GM19025 (cell line): ENCODE results near the gene ODAD2.
"Not testable (repeated sequence)": the region's sequence is repeated elsewhere in the genome, so short reads cannot be mapped to it uniquely, and the experiment has no call there.

Experiments
- ATAC-seq: cut with Tn5 transposase; IDR thresholded peaks from one replicate; pipeline ENCODE4 v1.9.1; 2021; ENCODE audit warnings: mild to moderate bottlenecking, low read depth, moderate library complexity; ENCODE audit not compliant: unreplicated experiment

Gene ODAD2

DNA sequence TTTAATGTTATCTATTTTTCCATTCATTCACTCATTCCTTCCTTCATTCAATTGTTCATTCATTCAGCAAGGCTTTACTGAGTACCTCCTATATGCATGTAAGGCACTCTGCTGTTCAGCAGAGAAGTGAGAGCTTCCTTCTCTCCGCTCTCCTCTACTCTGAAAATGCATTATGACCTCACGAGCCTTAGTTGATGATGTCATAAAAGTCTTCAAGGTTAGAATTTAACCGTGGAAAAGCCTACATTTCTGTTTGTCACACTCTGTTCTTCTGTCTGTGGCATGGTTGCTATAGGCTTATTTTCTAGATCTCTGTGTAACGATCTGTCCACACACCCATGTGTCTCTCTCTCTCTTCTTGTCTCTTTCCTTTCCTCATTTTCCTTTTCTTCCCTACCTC lies 17.1 kb downstream of the ODAD2 start:
- ATAC-seq: no peak

DNA sequence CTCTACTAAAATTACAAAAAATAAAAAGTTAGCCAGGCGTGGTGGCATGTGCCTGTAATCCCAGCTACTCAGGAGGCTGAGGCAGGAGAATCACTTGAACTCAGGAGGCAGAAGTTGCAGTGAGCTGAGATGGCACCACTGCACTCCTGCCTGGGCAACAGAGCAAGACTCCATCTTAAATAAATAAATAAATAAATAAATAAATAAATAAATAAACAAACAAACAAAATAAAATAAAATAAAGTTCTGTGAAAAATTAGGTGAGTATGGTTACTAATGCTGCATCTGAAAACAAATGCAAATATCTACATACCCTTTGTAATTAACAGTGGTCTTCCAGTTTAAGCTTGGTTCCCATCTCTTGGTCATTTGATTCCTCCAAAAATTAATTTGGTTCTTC lies 28.1 kb downstream of the ODAD2 start:
- ATAC-seq: not testable (repeated sequence)

DNA sequence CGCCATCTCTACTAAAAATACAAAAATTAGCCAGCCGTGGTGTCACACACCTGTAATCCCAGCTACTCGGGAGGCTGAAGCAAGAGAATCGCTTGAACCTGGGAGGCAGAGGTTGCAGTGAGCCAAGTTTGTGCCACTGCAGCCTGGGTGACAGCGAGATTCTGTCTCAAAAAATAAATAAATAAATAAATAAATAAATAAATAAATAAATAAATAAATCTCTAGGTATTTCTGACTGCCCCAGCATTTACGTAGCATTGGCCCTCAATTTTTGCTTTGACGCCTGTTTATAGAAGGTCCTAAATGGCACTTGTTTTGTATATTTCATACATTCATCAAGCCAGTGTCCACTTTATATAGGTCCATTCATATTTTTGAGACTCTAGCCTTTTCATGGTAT lies 28.9 kb downstream of the ODAD2 start:
- ATAC-seq: not testable (repeated sequence)

DNA sequence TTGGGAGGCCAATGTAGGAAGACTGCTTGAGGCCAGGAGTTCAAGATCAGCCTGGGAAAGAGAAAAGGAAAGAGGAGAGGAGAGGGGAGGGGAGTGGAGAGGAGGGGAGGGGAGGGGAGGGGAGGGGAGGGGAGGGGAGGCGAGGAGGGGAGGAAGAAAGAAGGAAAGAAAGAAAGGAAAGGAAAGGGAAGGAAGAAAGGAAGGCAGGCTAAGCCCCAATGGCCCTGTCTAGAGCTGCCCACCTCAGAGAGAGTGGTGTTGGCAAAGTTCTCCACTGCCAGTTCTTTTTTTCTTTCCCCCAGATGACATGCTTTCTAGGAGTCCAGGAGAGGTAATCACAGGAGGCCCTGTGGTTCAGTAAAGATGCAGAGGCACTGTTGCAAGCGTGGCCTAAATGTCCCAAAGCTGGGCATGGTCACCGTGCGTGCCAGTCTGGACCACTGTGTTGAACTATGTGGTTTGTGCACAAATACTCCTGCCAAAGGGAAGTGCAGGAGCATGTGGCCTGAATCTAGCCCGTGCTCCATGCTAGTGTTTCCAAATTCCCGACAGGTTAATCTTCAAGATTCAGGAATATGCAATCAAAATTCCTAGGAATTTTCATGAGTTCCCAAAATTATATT lies 39.7 kb downstream of the ODAD2 start:
- ATAC-seq: no peak

DNA sequence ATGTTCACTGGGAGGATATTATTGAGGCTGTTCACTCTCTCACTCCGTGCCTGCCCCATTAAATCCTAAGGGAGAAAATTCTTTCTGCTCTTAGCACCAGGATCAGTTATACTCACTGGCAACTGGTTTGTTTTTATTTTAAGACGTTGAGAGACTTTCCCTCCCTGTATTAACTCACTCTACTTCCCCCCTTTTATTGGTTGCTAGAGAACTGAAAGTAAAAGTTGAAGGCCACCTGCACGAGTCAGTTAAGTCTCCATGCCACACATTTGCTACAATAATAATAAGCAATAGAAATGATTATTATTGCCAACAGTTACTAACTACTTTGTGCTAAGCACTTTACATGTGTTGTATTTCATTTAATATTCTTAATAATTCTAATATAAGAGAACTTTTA lies 40.5 kb downstream of the ODAD2 start:
- not testable (repeated sequence) for ATAC-seq

DNA sequence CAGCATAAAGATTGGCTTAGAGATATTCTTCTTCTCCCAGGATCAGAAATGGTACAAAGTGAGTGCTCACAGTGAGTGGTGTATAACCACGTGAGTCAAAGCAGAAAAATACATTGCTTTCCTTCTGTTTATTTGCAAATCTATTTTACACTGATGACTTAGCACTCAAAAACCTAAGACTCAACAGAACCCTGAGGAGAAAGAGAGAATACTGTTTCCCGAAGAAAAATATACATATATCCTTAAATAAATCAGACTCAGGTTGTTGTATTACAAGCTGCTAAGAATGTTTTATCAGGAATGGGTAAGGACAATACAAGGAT lies 48.7 kb downstream of the ODAD2 start:
- ATAC-seq: no peak

DNA sequence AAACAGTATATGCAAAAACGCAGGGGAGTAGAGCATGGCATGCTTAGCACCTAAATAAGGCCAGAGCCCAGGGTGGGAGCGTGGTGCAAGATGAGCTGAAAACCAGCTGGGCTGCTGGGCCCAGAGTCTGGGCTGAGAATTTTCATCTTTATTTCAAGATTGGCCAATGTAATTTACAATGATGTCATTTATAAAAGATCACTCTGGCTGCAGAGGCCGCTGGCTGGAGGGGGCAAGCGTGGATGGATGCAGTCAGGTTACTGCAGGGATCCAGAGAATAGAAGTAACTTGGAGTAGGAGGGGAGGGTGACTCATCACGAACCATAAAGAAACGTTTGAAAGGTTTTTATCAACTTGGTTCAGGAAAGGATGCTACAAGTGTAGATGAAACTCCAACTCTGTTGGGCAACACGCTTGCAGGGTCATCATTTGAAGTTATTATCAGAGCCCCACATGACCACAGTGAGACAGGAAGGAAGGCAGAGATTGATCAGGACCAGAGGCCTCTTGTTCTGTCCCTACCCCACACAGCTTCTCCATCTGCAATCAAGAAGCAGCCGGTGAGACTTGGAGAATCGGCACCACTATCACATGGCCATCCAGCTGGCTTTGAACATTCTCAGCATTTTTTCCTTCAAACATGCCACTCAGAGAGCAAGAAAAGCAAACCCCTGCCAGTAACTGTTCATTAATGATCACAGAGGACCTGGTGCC lies 49.2 kb downstream of the ODAD2 start:
- ATAC-seq: no peak

DNA sequence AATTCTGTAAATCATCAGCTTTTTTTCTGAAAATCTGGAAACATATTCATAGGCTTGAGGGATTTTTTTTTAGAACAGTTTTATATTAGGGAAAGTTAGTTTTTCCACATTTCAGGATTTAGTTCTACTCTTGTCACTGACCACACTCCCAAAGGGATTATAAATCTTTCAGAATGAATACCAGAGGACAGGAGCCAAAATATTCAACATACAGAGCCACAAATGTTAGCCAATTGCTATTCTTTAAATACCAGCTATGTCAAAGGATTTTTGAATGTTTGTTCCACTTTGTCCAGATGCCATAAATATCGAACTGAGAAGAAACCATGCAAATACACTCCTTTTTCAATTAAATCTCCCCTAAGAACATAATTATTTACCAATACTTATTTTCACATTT lies 50.7 kb downstream of the ODAD2 start:
- no peak for ATAC-seq

DNA sequence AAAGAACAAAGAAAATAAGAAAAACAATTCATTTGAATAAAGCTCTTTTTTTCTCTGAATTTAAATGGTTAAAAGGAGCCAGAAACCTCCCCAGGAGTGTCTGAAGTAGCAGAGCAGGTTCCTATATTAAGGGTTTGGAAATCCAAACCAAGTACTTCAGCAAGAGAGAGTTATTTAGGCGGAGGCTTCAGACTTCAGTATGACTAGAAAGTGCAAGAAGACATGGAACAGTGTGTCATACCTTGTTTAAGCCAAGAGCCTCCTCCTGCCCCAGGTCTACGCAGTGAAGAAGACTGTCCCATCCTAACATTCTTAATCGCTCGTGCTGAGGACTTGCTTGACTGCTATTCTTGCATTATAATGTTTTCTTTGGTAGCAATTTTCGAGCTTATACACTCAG lies 51.3 kb downstream of the ODAD2 start:
- ATAC-seq: no peak

DNA sequence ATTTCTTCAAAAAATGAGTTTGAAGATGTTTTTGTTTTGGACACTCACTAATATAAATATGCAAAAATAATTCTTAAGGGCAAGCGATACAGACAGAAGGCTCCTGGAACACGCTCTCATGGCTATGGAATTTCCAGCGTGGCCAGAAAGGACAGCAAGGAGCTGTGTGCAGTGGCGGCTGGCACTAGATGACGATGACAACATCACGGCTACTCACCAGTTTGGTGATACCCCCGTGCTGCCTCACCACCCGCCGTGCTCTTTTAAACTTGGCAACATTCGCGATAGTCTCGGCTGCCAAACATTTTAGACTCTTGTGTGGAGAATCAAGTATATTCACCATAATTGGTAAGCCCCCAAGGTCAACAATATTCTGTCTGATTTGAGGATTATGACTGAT lies 54.9 kb downstream of the ODAD2 start:
- no peak for ATAC-seq

DNA sequence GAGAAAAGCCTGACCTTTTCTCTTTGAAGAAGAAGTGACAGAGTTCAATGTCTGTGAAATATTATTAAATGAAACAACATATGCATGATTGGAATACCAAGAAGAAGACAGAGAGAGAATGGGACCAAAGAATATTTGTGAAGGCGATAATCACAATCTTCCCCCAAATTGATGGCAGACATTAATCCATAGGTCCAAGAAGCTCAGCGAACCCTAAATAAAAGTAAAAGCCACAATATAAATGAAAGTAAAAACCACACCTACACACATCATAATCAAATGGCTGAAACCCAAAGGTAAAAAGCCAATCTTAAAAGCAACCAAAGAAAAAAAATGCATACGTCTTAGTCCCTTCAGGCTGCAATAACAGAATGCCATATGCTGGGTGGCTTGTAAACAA lies 84.0 kb downstream of the ODAD2 start:
- ATAC-seq: no peak

DNA sequence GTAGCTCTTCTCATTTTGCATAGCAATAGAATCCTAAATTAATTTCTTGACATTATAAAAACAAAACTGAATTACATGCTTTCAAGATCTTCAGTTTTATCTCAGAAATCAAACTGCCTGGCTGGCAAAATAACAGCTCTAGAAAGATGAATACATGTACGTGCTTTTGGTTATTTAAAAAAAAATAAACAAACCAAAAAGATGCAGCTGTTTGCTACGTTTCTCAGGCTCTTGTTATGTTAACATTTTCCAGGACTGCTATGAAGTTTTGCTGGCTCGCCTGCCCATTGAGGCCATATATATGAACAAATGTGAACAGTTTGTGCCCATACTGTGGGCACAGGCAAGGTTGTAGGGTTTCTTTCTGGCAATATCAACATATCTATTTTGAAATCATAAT lies 86.6 kb downstream of the ODAD2 start:
- ATAC-seq: no peak

DNA sequence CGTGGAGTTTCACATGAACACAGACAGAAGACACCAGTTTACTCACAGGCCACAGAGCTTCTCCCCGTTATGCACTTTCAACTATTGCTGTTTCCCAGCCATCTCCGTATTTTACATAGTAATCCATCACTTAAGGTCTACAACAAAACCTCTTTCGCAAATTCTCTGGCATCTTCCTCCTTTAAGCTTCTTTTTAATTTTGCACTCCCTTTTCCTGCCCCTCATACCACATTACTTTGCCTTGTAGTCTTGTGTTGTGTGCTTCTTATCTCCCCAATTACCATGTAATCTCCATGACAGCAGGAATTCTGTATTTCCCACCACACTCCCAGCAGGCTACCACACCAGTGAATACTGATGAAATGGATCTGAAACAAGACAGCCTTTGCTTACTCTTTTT lies 87.3 kb downstream of the ODAD2 start:
- ATAC-seq: no peak

DNA sequence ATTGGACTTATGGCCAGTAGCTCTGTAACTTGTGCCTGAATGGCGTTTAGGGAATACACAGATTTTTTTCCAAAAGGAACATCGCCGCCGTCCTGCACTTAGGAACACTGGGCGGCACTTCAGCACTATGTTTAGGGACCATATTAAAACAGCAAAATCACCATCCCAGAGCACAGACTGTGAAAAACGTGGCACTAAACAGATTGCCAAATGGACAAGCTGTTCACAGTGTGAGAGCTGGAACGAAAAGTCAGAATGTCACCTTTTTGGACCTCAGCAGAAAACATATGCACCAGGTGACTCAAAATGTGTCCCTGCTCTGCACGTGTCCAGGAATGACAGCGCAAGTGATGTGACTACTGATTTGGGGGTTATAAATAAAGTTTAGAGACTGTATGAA lies 87.9 kb downstream of the ODAD2 start:
- no peak for ATAC-seq

DNA sequence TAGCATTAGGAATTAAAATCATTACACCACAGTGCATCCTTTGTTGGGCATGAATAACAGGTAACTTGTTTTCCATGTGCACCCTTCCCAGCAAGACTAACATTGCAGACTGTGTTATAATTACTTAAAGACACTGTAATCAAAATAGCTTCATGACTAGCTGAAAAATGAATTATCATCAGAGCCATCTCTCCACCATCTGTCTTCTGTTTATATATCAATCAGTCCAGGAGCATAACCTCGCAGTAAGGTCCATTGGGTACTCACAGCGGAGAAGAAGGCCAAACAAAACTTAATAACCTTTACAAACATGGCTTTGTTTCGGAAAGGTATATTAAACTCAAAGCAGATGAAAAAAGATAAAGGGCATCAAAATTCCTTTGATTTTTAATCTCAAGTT lies 90.6 kb downstream of the ODAD2 start:
- no peak for ATAC-seq

DNA sequence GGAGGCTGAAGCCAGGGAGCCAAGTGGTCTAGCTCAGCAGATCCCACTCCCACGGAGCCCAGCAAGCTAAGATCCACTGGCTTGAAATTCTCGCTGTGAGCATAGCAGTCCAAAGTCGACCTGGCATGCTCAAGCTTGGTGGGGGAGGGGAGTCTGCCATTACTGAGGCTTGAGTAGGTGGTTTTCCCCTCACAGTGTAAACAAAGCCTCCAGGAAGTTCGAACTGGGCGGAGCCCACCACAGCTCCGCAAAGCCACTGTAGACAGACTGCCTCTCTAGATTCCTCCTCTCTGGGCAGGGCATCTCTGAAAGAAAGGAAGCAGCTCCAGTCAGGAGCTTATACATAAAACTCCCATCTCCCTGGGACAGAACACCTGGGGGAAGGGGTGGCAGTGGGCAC lies 99.4 kb downstream of the ODAD2 start:
- not testable (repeated sequence) for ATAC-seq

DNA sequence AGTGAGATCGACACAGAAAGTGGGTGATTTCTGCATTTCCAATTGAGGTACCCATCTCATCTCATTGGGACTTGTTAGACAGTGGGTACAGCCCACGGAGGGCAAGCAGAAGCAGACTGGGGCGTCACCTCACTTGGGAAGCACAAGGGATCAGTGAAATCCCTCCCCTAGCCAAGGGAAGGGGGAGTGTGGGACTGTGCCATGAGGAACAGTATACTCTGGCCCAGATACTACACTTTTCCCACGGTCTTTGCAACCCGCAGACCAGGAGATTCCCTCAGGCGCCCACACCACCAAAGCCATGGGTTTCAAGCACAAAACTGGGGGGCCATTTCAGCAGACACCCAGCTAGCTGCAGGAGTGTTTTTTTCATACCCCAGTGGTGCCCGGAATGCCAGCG lies 99.8 kb downstream of the ODAD2 start:
- no peak for ATAC-seq

DNA sequence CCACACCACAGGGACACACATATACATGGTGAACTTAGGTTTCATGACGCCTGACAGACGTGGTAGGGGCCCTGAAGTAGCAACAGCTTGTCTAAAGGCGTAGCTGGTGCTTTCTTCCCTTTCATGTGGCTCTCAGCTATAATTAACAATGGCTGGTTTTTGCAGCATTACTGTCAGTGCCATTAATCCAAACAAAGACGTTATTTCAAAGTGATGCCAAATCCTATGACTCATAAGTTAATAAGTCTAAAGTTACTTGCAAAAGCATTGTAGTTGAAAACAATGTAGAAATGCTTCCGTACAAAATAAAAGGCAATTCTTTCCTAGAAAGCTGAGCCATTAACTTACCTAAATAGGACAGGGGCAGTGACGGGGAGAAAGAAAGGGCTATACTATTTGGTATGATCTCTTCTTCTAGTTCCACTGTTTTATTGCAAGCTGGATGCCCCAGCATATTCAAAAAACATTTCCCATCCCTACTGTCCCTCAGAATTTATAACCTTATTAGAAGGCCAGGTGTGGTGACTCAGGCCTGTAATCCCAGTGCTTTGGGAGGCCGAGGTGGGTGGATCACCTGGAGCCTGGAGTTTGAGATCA lies 105.4 kb downstream of the ODAD2 start:
- no peak for ATAC-seq

DNA sequence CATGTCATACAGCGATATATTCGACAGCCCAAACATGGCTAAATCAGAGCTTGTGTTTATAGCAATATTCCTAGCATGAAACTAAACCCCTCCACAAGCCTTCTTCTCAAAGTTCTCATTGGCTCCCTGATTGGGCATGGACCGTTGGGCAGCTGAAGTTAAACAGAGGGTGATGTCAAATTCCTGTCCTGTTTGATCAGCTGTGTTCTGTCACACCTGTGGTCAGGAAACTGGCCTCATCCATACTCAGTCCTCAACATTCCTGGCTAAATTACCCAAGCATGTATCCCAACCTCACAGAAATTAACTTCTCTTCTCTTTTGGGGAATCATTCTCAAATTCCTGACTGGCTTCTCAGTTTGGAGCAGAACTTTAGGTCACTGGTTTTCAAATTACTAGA lies 107.9 kb downstream of the ODAD2 start:
- ATAC-seq: no peak

DNA sequence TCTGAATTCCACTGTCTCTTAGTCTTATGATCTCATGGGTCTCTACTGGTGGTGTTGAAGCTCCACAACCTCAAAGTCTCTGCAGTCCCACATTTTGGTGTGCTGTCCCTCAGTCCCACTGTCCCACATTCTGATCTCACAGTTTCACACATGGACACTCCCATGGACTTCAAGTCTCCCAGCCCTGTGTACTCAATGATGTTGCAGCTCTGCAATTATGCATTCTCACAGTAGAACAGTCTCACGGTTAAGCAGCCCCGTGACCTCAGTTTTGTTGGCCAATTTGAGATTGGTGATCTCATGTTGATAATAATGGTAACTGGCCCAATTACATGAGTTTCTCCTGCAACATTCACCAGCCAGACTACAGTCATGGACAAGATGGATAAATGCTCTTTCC lies 109.4 kb downstream of the ODAD2 start:
- no peak for ATAC-seq

DNA sequence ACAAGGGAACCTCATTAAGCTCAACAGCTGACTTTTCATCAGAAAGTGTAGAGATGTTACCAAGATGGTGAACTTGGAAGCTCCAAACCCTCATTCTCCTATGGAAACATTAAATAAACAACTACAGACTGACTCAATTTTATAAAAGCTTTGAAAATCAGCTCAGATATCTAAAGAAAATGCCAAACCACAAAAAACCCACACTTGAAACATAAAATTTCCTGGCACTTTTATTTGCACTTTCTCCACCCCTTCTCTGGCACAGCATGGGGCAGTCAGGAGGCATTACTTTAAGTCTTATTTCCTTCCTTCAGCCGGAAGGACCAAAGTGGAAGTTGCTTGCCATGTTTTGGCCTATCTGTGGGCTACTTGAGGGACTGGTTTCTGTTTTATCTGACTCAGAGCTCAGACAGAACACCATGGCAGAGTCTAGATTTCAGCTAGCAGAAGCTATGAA lies 114.7 kb downstream of the ODAD2 start:
- no peak for ATAC-seq

DNA sequence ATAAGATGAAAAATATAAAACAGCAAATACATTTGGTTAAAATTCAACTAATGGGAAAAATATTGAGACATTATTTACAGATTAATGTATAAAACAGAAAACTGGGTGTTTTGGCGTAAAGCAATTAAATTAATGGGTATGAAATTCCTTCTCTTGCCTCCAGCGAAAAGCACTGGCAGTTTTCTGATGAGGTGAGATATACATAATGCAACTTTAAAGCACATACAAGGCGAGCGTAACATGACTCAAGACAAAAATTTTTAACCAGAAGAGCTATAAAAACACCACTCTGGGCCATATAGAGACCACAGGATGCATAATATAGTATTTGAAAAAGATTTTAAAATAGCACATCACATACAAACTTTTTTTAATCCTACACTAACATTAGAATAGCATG lies 120.6 kb downstream of the ODAD2 start:
- no peak for ATAC-seq
